SK-N-MC (cell line): ENCODE data around the gene NPIPB8.

ENCODE experiments used
- EZH2 ChIP-seq: fragments of 200-600 bp; sonication (generic); IDR thresholded peaks from one replicate; pipeline ENCODE4 v1.6.1; 2017; ENCODE audit warnings: antibody characterized with exemption
- FOXP2 ChIP-seq: optimal IDR thresholded peaks from 2 replicates; pipeline ENCODE3; 2011; ENCODE audit warnings: mild to moderate bottlenecking, moderate library complexity; ENCODE audit not compliant: insufficient read depth; ENCODE audit errors: extremely low read length, control extremely low read depth
- POLR2AphosphoS5 ChIP-seq: IDR thresholded peaks from 2 replicates; pipeline ENCODE4 v1.6.1; 2012; ENCODE audit warnings: mild to moderate bottlenecking, low read depth, low read length, borderline replicate concordance

DNA sequence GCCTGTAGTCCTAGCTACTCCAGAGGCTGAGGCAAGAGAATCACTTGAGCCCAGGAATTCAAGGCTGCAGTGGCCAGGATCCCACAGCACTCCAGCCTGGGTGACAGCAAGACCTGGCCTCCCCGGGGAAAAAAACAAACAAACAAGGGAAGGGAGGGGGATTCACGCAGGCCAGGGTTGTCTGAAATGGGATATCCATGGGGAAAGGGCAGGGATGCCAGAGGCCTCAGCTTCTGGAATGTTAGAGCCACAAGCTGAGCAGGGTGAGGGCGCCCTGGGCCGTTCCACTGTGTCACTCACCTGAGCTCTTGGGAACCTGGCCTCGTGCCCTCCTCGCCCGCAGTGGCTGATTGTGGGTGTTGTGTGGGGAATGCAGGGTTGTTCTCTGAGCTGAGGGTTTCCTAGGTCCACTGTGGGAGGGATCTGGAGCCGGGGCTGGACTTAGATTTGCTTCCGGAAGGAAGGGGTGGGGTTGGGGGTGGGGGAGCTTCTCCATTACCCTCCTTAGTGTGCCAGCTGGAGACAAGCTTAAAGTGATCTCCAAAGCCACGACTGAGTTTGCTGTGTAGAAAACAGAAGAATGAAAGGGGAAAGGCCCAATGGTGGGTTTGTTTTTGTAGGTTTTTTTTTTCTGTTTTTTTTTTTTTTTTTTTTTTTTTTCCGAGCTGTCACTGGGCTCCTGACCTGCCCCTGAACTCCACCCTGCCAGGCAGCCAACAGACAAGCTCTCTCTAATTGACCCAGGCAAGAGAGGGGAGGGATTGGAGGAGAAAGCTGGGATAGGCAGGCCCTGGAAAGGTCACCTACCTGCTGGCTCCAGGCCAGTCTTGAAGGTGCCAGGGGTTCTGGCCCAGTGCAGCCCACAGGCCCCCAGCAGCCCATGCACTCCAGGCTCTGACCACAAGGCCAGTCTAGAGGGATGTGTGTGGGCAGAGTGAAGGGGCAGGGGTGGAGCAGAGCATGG, 28.0 kb upstream of the NPIPB8 start, which contains the start of gene SULT1A1:
- TF ChIP-seq EZH2 (no peak), POLR2AphosphoS5 (no peak), FOXP2 (no peak)
